AG04450 (cell line): ENCODE results near the gene TRAF7. TPM values are rescaled to one million over a fixed set of nuclear protein-coding genes. Genes with fewer than 3 reads are reported as not detected.
"Not testable (repeated sequence)": the region's sequence is repeated elsewhere in the genome, so short reads cannot be mapped to it uniquely, and the experiment has no call there.

Experiments
- CTCF ChIA-PET: fragments of 300-600, 350-600 bp; formaldehyde crosslinking; extraction: SDS; loops from one replicate; lab custom pipeline; 2022; ENCODE audit warnings: antibody characterized with exemption, inconsistent platforms; lab: Charles Lee
- POLR2A ChIA-PET: fragments of 350-600 bp; formaldehyde crosslinking; extraction: SDS; loops from one replicate; lab custom pipeline; 2021; ENCODE audit warnings: antibody characterized with exemption, inconsistent platforms; lab: Yijun Ruan, JAX
- DNase-seq: peaks from one replicate; pipeline ENCODE4 v3.0.0-alpha.2; 2011; ENCODE audit warnings: low read depth, low spot score
- H3K27ac ChIP-seq: one replicate; pipeline ENCODE4 v1.5.1; 2012; ENCODE audit warnings: low read depth, low read length, control low read depth
- H3K27me3 ChIP-seq: one replicate; pipeline ENCODE4 v1.6.0; 2012; ENCODE audit warnings: low read length; ENCODE audit not compliant: control insufficient read depth, insufficient read depth
- H3K4me3 ChIP-seq: 2 replicates; pipeline ENCODE4 v1.5.1; 2011; ENCODE audit warnings: mild to moderate bottlenecking, low read depth, low read length, control low read depth
- H3K9me3 ChIP-seq: 2 replicates; pipeline ENCODE4 v1.5.1; 2012; ENCODE audit warnings: low read length; ENCODE audit not compliant: control insufficient read depth, insufficient read depth
- polyA plus RNA-seq: library from polyadenylated mRNA; depleted of rRNA; stranded (reverse); fragments of >200 nt; gene quantifications from 2 replicates; pipeline ENCODE4 v1.2.3, GENCODE V29; 2011
- TF ChIP-seq, protein P1 (sequence below): IDR thresholded peaks from 2 replicates; pipeline ENCODE4 v1.5.1; 2011; ENCODE audit warnings: low read depth, low read length, control low read depth, inconsistent platforms

TRAF7 gene
- polyA plus RNA-seq, 1 experiment = 35.2 TPM

DNA sequence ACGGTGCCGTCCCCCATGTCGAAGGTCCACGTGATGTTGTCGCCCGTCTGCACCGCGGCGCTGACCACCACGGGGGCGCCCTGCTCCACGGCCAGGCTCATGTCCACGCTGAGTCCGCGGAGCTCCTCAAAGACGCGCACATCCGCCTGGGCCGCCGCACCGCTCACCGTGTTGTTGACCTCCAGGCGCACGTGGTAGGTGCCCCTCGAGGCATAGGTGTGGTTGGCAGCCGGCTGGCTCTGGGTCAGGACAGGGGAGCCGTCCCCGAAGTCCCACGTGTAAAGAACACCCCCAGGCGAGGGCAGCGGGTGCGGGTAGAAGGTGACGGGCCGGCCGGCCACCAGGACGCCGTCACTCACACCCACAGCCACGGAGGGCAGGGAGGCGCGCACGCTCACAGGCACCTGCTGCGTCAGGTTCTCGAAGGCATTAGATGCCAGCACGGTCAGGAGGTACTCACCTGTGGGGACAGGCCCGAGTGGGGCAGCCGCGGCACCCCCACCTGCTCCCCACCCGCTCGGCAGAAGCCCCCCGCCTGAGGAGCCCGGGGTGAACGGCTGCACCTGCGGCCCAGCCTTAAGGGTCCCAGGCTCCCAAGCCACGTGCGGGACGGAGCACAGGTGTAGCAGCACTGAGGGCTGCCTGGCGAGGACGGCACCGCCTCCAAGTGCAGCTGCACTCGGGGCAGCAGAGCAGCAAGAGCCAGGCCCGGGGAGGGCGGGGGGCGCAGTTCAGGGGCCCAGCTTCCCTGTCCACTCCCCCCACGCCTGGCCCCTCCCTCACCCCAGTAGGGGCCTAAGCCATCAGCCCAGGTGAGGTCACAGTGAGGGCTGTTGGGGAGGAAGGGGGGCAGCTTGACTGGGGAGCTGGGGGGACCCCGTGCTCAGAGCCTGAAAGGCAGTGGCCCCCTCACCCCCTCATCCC is 43.9 kb upstream of the TRAF7 start:
- H3K9me3 ChIP-seq, DNase-seq, H3K4me3 ChIP-seq, POLR2A ChIA-PET, H3K27ac ChIP-seq, H3K27me3 ChIP-seq: not testable (repeated sequence)
- CTCF ChIA-PET = interaction anchor here (0.7 kb wide), 1 partner anchor 100 kb away, joined by 3 read pairs; no protein-coding TSS in a partner anchor

- H3K27ac ChIP-seq, DNase-seq, H3K9me3 ChIP-seq, CTCF ChIA-PET, H3K27me3 ChIP-seq, H3K4me3 ChIP-seq: not testable (repeated sequence)
- POLR2A ChIA-PET = interaction anchor here (0.6 kb wide), 1 partner anchor 90 kb away, joined by 9 read pairs; no protein-coding TSS in a partner anchor
Measured at GRCh38 chr16:2112539-2113106, 43.0 kb upstream of the TRAF7 start.

GRCh38 chr16:2114225-2114624 is 41.4 kb upstream of the TRAF7 start:
- H3K4me3 ChIP-seq, POLR2A ChIA-PET, H3K9me3 ChIP-seq, H3K27me3 ChIP-seq, CTCF ChIA-PET, H3K27ac ChIP-seq, DNase-seq: not testable (repeated sequence)

- not testable (repeated sequence) for H3K4me3 ChIP-seq
Measured at GRCh38 chr16:2114885-2115590, 40.5 kb upstream of the TRAF7 start.

DNA sequence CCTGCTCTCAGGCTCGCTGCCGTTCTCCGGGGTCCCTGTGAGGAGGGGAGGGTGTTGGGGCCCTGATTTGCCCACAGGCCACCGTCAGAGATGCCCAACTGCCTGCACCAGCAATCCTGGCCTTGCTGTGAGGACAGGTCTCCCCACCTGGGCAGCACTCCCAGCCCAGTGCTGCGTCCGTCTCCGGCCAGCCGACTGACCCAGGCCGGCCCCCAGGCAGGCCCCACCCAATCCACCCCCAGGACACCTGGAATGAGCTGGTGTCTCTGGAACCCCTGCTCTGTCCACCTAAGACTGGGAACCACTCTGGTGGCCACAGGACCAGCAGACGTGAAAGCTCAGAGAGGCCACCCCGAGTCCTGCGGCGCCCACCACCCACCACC is 40.0 kb upstream of the TRAF7 start:
- no peaks in the 10 kb centered on the region for H3K27me3 ChIP-seq
- TF ChIP-seq, protein P1, sequence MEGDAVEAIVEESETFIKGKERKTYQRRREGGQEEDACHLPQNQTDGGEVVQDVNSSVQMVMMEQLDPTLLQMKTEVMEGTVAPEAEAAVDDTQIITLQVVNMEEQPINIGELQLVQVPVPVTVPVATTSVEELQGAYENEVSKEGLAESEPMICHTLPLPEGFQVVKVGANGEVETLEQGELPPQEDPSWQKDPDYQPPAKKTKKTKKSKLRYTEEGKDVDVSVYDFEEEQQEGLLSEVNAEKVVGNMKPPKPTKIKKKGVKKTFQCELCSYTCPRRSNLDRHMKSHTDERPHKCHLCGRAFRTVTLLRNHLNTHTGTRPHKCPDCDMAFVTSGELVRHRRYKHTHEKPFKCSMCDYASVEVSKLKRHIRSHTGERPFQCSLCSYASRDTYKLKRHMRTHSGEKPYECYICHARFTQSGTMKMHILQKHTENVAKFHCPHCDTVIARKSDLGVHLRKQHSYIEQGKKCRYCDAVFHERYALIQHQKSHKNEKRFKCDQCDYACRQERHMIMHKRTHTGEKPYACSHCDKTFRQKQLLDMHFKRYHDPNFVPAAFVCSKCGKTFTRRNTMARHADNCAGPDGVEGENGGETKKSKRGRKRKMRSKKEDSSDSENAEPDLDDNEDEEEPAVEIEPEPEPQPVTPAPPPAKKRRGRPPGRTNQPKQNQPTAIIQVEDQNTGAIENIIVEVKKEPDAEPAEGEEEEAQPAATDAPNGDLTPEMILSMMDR = no peak
- ChIA-PET CTCF (no interaction called here), POLR2A (no interaction called here)
- no peak overlapping the region for H3K27ac ChIP-seq
- no peak for DNase-seq
- no peaks in the 10 kb centered on the region; the same call in 1 of the 2 replicates for H3K9me3 ChIP-seq
- H3K4me3 ChIP-seq = no peak overlapping the region

More at GRCh38 chr16:2114885-2115590, 40.5 kb upstream of the TRAF7 start:
- CTCF ChIA-PET, DNase-seq, H3K27me3 ChIP-seq, H3K9me3 ChIP-seq, H3K27ac ChIP-seq, POLR2A ChIA-PET: not testable (repeated sequence)

DNA sequence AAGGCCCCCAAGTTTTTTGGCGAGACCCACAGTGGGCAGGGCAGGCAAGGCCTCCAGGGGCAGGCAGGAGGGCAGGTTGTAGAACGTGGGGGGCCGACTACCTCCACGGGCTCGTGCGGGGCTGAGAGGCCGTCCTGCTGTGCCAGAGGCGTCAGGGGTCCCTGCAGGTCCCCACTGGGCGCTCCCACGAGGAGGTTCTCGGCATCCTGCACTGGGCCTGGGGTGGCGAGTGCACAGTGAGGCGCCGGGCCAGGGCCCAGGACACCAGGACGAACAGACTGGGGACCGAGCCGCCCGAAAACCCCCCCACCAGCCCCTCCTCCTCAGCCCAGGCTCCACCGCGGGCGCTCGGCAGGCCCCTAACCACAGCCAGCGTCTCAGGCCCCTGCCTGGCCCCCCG is 39.2 kb upstream of the TRAF7 start:
- H3K27ac ChIP-seq, H3K27me3 ChIP-seq, H3K9me3 ChIP-seq, H3K4me3 ChIP-seq, DNase-seq, CTCF ChIA-PET, POLR2A ChIA-PET: not testable (repeated sequence)

- POLR2A ChIA-PET, CTCF ChIA-PET: not testable (repeated sequence)
Measured at GRCh38 chr16:2117341-2117740, 38.2 kb upstream of the TRAF7 start.

DNA sequence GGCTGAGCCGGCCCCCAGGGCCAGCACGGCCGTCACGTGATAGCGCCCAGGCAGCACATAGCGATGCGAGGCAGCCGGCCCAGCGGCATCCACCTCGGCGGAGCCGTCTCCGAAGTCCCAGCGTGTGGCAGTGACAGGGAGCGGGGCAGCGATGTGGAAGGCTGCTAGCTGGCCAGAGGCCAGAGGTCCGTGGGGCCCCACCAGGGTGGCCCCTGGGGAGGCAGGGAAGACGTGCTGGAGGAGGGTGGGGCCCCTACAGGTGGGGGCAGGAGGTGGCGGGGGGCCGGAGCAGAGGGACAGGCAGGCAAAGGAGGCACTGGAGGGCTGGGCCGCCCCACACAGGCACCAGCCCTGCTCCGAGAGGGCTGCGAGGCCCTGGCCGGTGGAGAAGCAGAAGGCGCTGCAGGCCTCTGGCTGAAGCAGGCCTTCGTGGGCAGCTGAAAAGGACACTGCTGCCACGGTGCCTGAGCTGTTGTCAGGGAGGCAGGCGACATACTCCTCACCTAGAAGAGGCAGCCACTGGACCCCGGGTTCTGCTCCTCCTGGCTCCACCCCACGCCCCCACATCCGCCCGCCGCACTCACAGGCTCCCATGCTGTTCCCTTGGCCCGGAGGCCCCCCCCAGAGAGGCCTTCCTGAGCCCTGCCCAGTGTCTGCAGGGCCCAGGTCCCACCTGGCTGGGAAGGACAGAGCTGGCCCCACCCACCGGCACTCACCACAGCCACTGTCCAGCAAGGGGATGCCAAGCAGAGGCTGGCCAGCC is 37.4 kb upstream of the TRAF7 start:
- H3K27ac ChIP-seq, DNase-seq, H3K9me3 ChIP-seq, H3K4me3 ChIP-seq, POLR2A ChIA-PET, CTCF ChIA-PET, H3K27me3 ChIP-seq: not testable (repeated sequence)

More at GRCh38 chr16:2117341-2117740, 38.2 kb upstream of the TRAF7 start:
- H3K27ac ChIP-seq, H3K4me3 ChIP-seq, H3K9me3 ChIP-seq, H3K27me3 ChIP-seq, DNase-seq: not testable (repeated sequence)
